Panc1 (cell line): Measurements from ENCODE around the gene NDUFV1.

ENCODE experiments used
- POLR2AphosphoS5 ChIP-seq: IDR thresholded peaks from 2 replicates; pipeline ENCODE4 v1.6.1; 2012; ENCODE audit warnings: mild to moderate bottlenecking, low read depth, low read length, moderate library complexity
- SIN3A ChIP-seq: IDR thresholded peaks from 2 replicates; pipeline ENCODE4 v1.6.1; 2012; ENCODE audit warnings: low read depth, mild to moderate bottlenecking, low read length, moderate library complexity, borderline replicate concordance; ENCODE audit not compliant: insufficient read depth
- TF ChIP-seq, protein P1 (sequence below): fragments of 450-650 bp; IDR thresholded peaks from 2 replicates; pipeline ENCODE4 v1.5.1; 2017; ENCODE audit warnings: mild to moderate bottlenecking
- TF ChIP-seq, protein P2 (sequence below), 2 experiments: IDR thresholded peaks; 2 replicates each; pipeline ENCODE4 v1.6.1; 2011 to 2012; ENCODE audit warnings: low read depth in 2 of 2, control low read depth in 1 of 2, low read length in 1 of 2, mild to moderate bottlenecking in 1 of 2, moderate library complexity in 1 of 2; ENCODE audit not compliant: insufficient read depth in 1 of 2

DNA sequence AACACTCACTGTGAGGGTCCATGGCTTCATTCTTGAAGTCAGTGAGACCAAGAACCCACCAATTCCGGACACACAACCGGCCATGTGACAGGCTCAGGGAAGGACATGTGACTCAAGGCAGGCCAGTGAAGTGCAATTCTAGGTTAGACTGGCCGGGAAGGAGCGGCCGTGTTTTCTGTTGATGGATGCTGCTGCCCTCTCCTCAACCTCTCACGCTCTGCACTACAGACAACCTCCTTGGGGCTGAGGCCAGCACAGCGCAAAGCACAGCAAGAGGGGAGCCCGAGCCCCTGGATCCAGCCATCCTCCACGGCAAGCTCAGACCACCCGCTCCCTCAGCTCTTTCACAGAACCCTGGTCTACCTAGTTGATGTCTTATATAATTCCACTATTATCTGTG, 20.2 kb downstream of the NDUFV1 start:
- TF ChIP-seq, protein P1, sequence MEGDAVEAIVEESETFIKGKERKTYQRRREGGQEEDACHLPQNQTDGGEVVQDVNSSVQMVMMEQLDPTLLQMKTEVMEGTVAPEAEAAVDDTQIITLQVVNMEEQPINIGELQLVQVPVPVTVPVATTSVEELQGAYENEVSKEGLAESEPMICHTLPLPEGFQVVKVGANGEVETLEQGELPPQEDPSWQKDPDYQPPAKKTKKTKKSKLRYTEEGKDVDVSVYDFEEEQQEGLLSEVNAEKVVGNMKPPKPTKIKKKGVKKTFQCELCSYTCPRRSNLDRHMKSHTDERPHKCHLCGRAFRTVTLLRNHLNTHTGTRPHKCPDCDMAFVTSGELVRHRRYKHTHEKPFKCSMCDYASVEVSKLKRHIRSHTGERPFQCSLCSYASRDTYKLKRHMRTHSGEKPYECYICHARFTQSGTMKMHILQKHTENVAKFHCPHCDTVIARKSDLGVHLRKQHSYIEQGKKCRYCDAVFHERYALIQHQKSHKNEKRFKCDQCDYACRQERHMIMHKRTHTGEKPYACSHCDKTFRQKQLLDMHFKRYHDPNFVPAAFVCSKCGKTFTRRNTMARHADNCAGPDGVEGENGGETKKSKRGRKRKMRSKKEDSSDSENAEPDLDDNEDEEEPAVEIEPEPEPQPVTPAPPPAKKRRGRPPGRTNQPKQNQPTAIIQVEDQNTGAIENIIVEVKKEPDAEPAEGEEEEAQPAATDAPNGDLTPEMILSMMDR: no peak
- no peak for TF ChIP-seq POLR2AphosphoS5
- no peak for TF ChIP-seq SIN3A
- TF ChIP-seq, protein P2, sequence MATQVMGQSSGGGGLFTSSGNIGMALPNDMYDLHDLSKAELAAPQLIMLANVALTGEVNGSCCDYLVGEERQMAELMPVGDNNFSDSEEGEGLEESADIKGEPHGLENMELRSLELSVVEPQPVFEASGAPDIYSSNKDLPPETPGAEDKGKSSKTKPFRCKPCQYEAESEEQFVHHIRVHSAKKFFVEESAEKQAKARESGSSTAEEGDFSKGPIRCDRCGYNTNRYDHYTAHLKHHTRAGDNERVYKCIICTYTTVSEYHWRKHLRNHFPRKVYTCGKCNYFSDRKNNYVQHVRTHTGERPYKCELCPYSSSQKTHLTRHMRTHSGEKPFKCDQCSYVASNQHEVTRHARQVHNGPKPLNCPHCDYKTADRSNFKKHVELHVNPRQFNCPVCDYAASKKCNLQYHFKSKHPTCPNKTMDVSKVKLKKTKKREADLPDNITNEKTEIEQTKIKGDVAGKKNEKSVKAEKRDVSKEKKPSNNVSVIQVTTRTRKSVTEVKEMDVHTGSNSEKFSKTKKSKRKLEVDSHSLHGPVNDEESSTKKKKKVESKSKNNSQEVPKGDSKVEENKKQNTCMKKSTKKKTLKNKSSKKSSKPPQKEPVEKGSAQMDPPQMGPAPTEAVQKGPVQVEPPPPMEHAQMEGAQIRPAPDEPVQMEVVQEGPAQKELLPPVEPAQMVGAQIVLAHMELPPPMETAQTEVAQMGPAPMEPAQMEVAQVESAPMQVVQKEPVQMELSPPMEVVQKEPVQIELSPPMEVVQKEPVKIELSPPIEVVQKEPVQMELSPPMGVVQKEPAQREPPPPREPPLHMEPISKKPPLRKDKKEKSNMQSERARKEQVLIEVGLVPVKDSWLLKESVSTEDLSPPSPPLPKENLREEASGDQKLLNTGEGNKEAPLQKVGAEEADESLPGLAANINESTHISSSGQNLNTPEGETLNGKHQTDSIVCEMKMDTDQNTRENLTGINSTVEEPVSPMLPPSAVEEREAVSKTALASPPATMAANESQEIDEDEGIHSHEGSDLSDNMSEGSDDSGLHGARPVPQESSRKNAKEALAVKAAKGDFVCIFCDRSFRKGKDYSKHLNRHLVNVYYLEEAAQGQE (IDR thresholded peaks at IDR 0.05; ENCODE audit: insufficient read depth in 1 of 2, low read depth in 2 of 2, low read length in 1 of 2): no peak
